HG03064 (cell line): ENCODE measurements around the gene ZNF366.

Experiments used
- ATAC-seq: cut with Tn5 transposase; IDR thresholded peaks from one replicate; pipeline ENCODE4 v1.9.1; 2021; ENCODE audit warnings: low read depth; ENCODE audit not compliant: unreplicated experiment

The ZNF366 gene

DNA sequence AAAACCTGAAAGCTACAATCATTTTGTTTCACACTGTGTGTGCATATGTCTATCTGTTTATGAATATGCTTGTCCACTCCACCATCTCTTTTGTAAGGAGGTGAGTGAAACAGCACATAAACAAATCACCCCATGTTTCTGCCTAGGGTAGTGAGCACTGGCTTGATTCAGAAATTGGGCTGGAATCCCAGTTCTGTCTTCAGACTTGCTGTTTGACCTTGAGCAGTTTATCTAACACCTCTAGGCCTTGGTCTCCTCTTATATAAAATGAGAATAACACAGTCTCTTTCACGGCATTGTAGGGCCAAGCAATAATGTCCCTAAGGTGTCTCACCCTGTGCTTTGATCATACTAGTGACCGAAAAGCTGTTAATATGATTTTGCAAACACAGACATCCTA, 61.2 kb downstream of the ZNF366 start:
- no peak for ATAC-seq

DNA sequence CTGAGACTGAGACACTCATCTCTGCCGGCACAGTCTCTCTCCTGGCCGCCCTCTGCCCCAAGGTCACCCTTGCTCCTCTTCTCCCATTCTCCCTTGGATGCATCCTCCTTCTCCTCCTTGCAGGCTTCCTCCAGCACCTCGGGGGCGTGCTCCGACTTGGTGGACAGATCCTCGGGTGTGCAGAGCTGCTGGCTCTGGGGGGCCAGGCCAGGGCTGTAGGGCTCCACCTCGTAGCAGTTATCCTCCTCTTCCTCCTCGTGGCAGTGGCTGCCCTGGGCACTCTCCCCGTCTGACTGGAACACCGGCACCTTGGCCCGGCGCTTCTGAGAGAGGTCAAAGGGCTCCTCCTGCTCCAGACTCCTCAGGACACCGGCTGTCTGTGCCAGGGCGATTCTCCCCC, 63.3 kb downstream of the ZNF366 start:
- no peak for ATAC-seq

DNA sequence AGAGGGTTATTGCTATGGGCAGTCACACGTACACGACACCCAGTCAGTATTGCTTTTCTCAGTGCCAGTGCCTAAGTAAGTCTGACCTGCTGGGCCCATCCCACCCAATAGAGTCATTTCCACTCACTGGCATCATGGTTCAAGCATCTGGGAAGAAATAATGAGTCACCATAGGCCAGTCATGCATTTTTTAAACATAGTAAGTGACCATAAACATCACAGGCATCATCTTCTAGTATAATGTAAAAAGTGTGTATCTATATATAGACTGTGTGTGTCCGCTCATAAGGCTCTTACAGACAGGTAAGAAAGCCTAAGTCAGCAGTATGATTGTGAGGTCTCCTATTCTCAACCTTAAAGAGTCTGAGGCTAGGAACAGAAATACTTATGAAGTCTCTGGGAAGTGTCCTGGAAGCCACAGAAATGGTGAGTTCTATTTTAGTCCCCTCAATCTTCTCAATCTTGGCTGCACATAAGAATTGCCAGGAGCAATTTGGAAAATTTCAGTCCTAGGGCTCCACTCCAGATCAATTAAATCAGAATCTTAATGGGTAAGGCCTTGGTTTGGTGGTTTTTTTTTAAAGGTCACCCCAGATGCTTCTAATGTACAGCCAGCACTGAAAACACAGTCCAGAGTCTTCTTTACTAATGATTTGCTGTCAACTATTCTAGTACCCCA, 65.2 kb downstream of the ZNF366 start:
- no peak for ATAC-seq

DNA sequence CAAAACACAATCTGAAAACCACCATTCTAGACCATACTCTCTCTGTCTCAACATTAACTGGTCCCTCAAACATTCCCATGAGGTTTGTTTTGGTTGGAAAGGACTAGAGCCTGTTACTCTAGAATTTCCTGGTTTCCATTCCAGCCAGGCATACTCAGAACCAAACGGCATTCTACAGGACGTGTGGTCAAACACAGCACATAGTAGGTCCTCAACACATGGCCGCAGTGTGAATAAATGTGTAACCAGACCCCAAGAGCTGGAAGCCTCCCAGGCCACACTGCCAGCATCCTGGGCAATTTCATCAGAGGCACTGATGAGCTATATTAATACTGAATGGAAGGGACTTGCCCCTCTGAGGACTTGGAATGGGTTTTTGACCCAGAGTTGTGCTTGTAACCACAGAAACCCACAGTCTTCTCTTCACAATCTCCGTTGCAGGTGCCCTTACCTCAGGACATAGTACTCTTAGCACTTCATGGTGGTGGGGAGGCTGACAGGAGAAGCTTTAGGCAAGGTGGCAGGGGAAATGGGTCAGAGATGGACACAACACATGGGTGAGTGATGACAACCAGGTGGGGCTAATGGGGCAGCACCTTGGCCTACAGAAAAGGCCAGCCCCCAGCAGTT, 66.0 kb downstream of the ZNF366 start:
- no peak for ATAC-seq

DNA sequence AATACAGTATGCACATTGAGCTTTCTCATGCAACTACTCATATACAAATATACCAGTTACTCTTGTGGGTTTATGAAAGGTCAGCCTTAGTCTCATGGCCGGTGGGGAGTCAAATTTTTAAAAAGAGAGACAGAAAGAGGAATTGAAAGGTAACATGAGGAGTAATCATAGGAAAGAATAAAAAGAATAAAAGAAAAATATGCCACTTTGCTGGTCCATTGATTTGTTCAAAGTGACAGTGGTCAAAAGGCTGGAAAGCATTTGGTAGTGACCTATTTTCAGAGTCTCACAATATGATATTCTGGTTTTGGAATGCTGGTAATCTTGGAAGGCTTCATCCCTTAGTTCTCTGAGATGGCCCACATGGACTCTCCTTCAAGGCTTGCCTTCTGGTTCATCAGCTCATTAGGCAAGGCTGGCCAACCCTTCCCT, 67.0 kb downstream of the ZNF366 start:
- peak; percentile 63 for ATAC-seq

DNA sequence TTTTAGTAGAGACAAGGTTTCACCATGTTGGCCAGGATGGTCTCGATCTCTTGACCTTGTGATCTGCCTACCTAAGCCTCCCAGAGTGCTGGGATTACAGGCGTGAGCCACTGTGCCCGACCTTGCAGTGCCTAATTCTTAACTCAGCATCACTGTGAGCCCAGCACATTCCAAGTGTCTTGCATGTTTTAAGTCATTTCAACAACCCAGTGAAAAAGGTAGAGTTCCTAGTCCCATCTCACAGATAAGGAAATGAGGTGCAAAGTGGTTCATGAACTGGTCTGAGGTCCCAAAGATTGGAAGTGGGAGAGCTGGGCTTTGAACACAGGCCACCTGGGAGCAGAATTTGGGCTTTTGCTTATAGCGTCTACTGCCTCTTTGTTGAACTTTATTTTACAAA, 68.0 kb downstream of the ZNF366 start:
- ATAC-seq = no peak

DNA sequence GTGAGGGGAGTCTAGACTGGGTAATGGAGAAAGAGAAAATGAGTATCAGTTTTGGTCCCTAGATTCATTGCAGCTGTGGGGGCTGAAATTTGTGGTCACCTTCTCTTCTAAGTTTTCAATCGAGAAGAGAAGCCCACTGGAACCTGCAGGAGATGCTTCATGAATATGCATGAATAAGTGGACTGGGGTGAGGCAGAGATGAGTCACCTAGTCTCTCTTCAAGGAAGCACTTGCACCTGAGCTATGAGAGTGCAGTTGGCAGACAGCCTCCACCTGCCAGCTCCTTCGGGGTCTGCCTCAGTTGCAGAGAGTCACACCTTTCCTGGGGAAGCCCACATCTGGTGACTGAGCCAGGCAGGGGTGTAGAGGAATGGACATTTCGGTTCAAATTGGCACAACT, 69.1 kb downstream of the ZNF366 start:
- no peak for ATAC-seq

DNA sequence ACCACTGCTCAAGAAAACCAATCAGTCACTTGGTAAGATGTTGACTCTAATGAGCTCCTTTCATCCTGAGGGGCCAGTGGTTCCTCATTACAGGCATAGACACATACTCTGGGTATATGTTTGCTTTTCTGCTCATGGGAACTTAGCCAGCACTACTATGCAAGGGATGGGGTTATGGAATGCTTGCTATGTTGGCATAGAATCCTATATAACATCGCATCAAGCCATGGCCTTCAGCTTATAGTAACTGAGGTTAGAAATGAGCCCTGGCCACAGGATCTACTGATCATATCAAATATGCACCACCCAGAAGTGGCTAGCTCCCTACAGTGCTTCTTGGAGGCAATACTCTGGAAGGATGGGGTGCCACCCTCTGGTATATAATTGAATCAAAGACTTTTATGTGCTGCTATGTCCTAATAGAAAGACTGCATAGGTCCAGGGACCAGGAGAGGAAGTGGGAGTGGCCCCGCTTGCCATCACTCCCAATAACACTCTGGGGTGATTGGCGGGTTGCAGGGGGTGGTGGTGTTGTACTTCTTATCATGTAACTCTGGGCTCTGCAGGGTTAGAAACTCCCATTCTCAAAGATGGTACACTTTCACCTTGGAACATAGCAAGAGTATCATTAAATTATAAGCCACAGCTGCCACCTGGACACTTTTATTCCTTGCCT, 70.3 kb downstream of the ZNF366 start:
- no peak for ATAC-seq

DNA sequence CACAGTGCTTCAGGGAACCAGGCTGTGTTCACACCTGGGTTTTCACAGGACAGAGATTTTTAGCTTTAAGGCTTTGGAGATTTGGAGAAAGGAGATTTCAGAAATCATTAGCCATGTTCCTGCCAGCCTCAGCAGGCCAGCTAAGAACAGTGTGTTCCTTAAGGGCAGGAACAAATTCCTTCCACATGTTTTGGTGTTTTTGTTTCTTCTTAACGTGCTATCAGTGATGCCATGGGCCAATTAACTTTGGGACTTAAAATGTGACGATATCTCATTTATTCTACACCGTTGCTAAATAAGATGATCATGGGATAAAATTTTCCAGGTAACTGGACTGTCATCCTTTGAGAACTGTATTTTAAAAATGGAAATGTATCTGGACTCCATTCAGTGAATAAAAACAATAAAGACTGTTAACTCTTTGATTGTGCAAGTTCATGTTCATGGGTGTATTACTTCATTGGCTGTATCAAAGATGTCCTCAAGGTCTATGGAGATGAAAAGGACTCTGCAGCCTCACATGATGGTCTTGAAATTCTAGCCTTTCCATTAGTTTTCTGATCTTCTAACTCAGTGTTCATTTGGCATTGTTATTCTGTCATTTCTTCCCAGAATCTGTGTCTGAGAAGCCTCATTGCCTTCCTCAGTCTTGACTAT, 72.3 kb downstream of the ZNF366 start:
- ATAC-seq = no peak

DNA sequence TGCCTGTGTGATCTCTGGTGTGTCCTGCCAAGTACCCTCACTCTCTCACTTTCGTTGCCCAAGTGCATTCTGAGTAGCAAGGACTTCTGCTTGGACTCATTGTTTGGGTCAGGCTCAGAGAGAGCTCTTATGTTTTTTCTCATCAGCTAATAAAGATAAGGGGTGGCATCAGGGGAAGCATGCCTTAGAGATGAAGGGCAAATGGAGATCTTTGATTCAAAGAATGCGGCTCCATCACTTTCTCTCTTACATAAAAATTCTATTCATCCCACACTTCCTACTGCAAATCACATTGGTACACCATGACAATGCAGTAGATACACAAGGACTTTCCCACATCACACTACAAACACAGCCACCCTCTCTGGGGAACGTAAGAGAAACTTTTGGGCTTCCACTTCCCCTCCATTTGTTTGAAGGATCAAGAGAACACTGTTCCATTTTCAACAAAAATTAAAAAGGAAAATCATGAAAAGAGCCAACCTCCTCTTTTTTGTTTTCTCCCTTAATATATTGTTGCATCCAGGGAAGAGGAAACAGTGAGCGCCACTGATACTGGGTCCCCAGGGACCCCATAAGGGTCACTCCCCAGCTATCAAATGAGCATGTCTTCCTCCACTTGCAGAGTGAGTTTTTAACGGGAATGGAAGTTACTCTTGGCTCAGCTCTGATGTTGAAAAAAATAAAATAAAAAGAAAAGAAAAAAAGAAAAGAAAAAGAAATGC, 73.0 kb downstream of the ZNF366 start:
- no peak for ATAC-seq

DNA sequence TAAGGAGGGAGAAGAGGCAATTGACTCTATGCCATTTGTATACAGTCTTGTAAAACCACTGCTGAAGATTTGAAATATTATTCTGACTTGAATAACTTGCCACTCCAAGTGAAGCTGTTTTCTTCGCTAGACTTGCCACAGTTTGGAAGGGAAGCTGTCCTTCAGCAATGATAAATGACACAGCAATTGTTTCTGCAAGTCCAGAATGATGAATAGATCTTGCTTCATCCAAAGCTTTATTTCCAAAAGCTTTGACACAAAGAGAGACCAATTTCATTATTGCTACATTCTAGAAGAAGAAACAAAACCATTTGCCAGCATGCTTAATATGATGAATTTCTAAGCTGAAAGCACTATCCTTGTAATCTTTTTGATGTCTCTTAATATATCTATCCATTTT, 73.7 kb downstream of the ZNF366 start:
- ATAC-seq = no peak

DNA sequence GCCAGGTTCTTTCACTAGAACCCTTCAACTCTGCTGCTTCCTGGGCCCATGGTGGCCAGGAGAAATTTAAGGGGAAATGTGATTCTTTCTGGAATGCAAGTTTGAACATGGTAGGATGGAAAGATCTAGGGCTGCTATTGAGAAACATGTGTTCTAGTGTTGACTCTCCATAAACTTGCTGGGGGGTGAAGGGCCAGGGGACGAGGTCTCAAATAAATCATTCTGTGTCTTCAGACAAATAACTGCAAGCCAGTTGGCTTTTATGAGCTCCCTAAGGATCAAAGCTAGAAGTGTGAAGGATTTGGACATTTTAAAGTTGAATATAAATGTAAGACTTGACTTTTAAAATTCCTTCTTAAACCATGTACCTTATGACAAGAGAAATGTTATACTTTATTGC, 78.5 kb downstream of the ZNF366 start:
- ATAC-seq = no peak

DNA sequence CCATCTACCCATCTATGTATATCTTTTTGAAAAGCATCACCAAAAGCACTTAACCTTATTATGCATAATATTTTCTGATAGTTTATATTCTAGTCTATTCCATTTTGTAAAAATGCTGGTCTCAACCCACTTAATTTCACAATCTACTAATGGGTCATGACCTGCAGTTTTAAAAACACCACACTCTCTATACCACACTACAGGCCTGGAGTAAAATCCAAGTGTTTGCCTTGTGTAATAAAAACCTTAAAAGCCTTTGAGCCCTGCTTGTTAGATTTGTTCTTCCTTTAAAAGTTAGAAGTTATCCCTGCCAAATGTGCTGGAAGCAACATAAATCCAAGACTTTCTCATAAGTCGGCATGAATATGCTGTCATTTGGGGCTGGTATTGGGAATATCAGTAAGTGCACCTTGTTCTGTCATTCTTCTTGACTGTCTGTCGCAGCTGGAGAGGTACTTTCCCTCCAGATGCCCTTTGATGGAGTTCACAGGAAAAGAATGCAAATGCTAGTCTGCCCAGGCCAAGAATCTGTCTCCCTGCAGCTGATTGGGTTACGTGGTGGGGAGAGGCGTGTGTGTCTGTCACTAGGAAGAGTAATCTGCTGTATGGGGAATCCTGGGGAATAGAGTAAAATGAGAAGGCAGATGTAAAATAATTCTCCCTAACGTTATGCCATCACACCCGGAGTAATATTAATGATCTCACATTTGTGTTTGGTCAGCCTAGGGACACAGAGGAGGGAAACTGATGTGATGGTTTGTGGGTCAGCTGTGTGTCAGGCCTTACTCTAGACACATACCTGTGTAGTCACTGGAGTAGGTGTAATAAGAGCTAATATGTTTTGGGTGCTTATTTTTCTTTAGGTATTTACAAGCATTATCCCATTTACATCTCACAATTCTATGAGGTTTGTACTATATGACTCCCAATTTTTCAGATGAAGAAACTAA, 79.4 kb downstream of the ZNF366 start:
- ATAC-seq = no peak

DNA sequence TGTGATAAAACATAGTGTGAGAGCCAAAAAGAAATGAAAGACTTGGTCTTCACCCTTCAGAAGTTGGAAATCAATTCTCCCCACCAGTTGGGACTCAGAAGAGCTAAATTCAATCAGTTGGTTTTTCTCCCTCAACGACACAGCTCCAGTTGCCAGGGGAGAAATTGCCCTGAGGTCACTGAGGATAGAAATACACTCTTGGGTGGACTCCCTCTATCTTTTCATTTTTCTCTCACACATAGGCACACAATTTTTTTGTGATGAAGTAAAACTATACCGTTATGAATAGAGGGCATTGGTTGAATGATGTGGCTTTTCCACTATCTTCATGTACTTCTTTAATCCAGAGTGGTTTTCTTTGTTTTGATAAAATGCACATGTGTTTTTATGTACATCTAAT, 80.2 kb downstream of the ZNF366 start:
- ATAC-seq = no peak

DNA sequence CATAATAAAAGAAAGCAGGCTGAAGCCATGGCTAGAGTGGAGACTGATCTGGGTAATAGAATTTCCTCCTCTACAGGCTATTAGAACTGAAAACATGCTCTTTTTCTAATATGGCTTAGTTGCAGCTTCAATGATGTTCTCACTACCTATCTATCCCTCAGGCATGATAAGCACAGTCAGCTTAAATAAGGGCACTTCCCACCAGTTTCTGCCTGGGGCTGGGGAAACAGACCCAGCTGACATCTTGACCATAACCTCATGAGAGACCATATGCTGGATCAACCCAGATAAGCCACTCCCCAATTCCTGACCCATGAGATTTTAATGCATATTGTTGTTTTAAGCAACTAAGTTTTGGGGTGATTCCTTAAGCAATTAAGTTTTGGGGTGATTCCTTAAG, 81.2 kb downstream of the ZNF366 start:
- ATAC-seq = no peak

DNA sequence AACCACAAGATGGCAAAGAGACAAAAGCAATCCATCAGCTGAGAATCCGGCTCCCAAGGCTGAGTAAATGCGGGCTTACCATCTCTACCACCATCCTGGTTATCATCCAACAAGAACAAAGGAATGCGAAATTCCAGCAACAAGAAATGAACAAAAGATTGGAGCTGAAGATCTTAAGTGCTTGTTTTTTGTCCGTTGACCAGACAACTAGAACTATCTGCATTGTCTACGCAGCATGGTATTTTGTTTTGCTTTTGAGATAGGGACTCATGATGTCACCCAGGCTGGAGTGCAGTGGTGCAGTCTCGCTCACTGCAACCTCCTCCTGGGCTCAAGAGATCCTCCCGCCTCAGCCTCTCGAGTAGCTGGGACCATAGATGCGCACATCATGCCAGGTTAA, 88.9 kb downstream of the ZNF366 start:
- ATAC-seq = no peak

DNA sequence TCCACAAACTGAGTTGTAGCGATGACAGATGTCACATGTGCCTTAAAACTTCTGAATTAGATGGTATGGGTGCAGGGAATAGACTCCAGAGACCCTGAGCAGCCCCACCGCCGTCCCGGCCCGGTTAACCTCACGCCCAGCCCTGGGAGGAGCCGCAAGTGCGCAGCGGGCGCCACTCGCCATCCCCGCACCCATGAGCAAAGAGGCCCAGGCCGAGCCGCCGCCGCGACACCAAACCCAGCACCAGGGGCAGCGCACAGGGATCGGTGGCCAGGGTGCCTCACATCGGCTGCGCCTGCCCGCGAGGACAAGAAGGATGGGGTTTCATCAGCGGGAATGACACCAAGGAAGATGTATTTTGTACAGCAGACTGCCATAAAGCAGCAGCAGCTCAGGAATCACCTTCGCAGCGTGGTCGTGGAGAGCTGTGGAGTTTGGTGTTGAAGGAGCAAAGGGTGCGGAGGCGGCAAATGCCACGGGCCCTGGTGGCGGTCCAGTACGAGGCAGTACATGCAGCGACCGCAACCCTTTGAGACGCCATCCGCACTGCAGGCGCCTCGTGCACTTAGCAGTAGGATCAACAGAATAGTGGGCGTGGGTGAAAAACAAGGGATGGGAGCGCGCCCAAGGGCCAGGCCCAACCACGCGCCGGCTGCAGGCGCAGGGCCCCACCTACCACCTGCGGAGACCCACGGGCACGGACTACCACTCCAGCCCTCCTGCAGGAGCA, 89.7 kb downstream of the ZNF366 start:
- no peak for ATAC-seq

DNA sequence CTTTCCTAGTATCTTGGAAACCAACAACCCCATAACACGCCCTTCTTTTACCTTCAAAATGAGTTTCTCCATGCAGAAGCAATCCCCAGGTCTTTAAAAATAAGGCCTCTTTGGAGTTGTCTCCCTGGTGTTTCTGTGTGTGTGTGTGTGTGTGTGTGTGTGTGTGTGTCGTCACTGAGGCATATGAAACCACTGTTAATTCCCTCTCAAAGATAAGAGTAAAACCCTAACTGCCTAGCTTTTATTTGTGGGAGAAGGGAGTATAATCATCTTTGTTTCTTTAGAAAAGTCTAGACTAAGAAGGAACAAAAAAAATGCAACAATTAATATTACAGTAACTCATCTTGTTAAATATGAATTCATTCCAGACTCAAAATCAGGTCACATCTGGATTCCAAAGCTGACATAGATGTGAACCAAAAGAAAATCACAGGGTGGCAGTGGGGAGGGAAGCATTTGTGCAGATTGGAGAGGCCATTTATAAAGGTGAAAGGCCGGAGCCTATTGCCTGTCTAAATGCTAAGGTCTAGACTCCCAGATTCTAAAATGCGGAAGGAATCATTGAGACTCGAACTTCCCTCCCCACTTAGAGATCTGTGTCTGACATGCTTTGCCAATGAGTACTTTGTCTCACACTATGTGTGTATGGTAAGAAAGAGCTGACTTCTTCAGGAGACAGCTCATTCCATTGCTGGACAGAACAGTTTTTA, 91.4 kb downstream of the ZNF366 start:
- ATAC-seq = no peak
